PC-3 (cell line): ENCODE results near the gene GTPBP3.

Experiments used
- EZH2 ChIP-seq: fragments of 300-600 bp; sonication (generic); IDR thresholded peaks from one replicate; pipeline ENCODE4 v1.6.1; 2017; ENCODE audit warnings: antibody characterized with exemption, mild to moderate bottlenecking, low read length; ENCODE audit not compliant: unreplicated experiment
- EZH2phosphoT487 ChIP-seq: fragments of 300-600 bp; sonication (generic); IDR thresholded peaks from 2 replicates; pipeline ENCODE4 v1.6.1; 2018; ENCODE audit warnings: mild to moderate bottlenecking, antibody characterized with exemption, low read length, borderline replicate concordance
- TF ChIP-seq, protein P1 (sequence below): fragments of 300-600 bp; sonication (generic); conservative IDR thresholded peaks from 2 replicates; pipeline ENCODE4 v1.5.1; 2017; ENCODE audit warnings: antibody characterized with exemption, low read depth, mild to moderate bottlenecking, low read length

DNA sequence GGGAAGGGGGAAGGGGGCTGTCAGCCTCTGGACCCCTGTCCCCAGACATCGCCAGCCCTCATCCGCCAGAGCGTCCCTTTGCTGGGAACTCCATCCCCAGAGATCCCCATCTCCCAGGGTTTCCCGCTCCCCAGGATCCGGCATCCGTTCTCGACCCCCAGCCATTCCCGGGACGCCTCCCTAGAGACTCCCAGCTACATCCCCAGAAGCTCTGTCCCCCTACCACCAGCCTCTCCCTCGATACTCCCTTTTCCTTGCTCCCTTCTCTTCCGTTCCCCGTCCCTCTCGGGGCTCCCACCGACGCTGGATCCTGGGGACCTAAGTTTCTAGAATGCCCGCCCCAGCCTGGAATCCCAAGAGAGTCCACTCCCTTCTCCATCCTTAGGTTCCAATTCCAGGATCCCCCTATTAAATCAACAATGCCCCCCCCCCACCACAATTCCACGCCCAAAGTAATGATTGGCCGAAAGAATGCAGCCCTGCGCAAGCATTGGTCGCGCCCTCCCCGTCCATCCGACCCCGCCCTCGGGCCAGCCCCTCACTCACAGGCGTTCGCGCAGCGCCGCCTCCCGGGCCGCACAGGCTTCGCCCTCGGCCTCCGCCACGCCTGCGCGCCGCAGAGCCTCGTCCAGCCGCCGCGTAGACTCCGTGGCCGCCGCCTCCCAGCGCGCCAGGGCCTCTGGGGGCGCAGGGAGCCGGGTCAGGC, 53.5 kb downstream of the GTPBP3 start:
- no peak for TF ChIP-seq EZH2
- TF ChIP-seq, protein P1, sequence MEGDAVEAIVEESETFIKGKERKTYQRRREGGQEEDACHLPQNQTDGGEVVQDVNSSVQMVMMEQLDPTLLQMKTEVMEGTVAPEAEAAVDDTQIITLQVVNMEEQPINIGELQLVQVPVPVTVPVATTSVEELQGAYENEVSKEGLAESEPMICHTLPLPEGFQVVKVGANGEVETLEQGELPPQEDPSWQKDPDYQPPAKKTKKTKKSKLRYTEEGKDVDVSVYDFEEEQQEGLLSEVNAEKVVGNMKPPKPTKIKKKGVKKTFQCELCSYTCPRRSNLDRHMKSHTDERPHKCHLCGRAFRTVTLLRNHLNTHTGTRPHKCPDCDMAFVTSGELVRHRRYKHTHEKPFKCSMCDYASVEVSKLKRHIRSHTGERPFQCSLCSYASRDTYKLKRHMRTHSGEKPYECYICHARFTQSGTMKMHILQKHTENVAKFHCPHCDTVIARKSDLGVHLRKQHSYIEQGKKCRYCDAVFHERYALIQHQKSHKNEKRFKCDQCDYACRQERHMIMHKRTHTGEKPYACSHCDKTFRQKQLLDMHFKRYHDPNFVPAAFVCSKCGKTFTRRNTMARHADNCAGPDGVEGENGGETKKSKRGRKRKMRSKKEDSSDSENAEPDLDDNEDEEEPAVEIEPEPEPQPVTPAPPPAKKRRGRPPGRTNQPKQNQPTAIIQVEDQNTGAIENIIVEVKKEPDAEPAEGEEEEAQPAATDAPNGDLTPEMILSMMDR, result peak; percentile 67
- no peak for TF ChIP-seq EZH2phosphoT487
